ENCODE data around the gene MSANTD3.
"Not testable (repeated sequence)": the region's sequence is repeated elsewhere in the genome, so short reads cannot be mapped to it uniquely, and the experiment has no call there.

MSANTD3 gene, protein sequence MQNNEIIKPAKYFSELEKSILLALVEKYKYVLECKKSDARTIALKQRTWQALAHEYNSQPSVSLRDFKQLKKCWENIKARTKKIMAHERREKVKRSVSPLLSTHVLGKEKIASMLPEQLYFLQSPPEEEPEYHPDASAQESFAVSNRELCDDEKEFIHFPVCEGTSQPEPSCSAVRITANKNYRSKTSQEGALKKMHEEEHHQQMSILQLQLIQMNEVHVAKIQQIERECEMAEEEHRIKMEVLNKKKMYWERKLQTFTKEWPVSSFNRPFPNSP

GRCh38 chr9:100426530-100427365 is at the start of gene MSANTD3:
Gene MSANTD3, plus strand, starts transcription at chr9:100427143. Its CDS starts 14,796 bp downstream, at chr9:100441939.
- DNase-seq (ENCODE audit: low read depth in 3 of 3): peak; percentile 6 to 33 (median 11)

DNA sequence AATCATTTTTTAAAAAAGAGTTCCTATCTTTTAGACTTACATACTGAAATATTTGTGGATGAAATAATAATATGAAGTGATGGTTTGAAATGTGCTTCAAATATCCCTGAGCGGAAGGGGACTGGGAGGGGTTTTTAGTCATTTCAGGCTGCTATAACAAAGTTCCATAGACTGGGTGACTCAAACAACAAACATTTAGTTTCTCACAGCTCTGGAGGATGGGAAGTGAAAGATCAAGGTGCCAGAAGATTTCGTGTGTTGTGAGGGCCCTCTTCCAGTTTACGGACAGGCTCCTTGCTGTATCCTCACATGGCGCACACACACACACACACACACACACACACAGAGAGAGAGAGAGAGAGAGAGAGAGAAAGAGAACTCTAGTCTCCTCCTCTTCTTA is 47.1 kb upstream of the MSANTD3 start:
- no peak for DNase-seq (ENCODE audit: low read depth in 3 of 3)

DNA sequence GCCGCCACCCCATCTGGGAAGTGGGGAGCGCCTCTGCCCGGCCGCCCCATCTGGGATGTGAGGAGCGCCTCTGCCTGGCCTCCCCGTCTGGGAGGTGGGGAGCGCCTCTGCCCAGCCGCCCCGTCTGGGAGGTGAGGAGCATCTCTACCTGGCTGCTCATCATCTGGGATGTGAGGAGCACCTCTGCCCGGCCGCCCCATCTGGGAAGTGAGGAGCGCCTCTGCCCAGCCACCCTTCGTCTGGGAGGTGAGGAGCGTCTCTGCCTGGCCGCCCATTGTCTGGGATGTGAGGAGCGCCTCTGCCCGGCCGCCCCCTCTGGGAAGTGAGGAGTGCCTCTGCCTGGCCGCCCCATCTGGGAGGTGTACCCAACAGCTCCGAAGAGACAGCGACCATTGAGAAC is 34.0 kb upstream of the MSANTD3 start:
- DNase-seq (ENCODE audit: low read depth in 3 of 3): not testable (repeated sequence)

- DNase-seq (ENCODE audit: low read depth in 3 of 3): no peak
Observed at GRCh38 chr9:100394032-100394695, 32.8 kb upstream of the MSANTD3 start.

- DNase-seq (ENCODE audit: low read depth in 3 of 3): no peak
Observed at GRCh38 chr9:100394816-100395215, 32.1 kb upstream of the MSANTD3 start.

GRCh38 chr9:100396769-100397168 is 30.2 kb upstream of the MSANTD3 start:
- DNase-seq (ENCODE audit: low read depth in 3 of 3): no peak

DNA sequence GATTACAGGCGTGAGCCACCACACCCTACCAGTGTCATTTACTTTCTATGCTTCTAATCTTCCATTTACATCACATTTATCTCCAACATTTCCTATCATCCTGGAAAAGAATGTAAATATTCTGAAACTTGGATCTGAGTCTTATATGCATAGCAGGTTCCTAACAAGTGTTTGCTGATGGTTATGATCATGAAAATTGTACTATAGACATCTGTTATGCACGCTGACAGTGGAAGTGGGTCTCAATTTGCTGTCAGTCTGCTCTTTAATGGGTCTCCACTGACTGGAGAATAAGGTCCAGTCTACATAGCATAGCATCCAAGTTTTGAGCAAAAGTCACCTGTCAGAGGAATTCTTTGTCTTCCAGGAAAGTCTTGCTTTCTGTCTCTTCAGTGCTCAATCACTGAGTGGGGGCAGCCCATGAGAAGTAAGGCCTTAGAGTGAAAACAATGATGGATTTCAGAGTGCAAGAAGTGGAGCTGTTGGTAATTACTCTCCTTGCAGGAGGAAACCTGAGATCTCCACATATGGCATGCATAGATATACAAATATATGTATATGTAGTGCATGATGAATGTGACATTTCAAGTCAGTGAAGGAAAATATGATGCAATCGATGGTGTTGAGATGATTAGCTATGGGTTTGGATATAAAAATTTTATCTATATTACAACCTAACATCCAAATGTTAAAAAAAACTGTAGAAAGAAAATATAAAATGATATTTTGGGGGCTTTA is 29.2 kb upstream of the MSANTD3 start:
- no peak for DNase-seq (ENCODE audit: low read depth in 3 of 3)

GRCh38 chr9:100401042-100401441 is 25.9 kb upstream of the MSANTD3 start:
- DNase-seq (ENCODE audit: low read depth in 3 of 3): no peak

DNA sequence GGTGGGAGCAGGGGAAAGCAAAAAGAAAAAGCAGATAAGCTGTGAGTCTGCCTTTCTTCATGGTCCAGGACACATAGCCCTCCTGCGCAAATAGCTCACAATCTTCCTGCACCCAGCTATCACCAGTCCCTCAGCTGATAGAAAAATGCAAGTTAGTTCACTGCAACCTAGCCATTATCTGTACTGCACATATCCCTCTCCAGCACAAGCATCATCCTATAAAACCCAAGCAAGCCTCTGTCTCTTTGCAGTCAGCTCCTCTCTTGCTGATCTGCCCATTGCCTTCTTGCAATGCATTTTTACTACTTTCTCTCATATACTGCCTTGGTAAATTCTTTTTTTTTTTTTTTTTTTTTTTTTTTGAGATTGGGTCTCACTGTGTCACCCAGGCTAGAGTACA is 20.0 kb upstream of the MSANTD3 start:
- DNase-seq (ENCODE audit: low read depth in 3 of 3): no peak

DNA sequence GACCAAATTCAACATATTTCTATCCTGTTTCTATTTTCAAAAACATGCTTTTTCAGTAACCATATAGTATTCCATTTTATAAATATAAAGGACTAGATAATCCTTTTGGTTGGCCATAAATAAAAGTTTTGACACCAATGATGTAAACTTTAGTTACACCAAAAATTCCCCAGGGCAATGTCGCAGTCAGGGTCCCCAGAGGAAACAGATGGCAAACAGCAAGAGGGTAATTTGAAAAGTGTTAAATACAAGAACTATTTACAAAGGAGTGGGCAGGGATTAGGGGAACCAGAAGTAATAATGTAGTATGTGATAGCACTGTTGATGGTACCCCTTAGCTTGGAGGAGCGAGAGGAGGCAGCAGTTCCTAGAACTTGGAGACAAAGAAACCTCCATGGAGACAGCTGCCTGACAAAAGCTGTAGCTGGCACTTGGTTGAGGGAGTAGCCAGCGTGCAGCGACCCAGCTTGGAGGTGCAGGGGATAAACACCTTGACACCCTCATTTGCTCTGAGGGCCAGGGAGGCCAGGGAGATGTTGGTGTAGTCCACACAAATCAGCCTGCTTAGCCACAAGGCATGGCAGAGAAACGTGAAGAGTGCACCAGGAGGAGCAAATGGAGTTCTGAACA is 18.3 kb upstream of the MSANTD3 start:
- DNase-seq (ENCODE audit: low read depth in 3 of 3): no peak

DNA sequence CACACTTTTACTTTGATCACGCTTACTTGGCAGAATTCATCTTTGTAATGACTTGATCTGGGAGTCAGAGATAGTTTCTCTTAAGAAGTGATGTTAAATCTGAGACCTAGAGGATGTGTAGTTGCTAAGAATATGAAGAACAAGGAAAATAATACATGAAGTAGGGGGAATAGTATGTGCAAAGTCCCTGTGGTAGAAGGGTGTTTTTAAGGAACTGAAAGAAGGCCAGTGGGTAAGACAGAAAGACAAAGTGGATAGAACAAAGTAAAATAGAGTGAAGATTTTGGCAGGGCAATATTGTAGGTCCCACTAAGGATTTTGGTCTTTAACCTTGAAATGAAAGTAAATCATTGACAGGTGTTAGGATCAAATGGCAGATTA is 17.8 kb upstream of the MSANTD3 start:
- no peak for DNase-seq (ENCODE audit: low read depth in 3 of 3)

- peak; percentile 70 to 85 (median 81) for DNase-seq (ENCODE audit: low read depth in 3 of 3)
Observed at GRCh38 chr9:100411472-100412283, 15.3 kb upstream of the MSANTD3 start.

GRCh38 chr9:100413839-100414420 is 13.0 kb upstream of the MSANTD3 start:
- DNase-seq (ENCODE audit: low read depth in 3 of 3): no peak

DNA sequence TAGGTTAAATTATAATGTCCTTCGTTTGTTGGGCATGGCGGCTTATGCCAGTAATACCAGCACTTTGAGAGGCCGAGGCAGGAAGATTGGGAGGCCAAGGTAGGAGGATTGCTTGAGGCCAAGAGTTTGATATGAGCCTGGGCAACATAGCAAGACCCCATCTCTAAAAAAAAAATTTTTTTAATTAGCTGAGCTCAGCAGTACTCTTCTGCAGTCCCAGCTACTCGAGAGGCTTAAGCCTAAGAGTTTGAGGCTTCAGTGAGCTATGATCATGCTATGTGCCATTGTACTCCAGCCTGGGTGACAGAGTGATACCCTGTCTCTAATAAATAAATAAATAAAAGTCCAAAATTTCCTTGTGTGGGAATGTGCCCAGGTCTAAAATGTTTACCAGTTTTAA is 9.1 kb upstream of the MSANTD3 start:
- no peak for DNase-seq (ENCODE audit: low read depth in 3 of 3)

GRCh38 chr9:100419166-100419565 is 7.8 kb upstream of the MSANTD3 start:
- no peak for DNase-seq (ENCODE audit: low read depth in 3 of 3)

DNA sequence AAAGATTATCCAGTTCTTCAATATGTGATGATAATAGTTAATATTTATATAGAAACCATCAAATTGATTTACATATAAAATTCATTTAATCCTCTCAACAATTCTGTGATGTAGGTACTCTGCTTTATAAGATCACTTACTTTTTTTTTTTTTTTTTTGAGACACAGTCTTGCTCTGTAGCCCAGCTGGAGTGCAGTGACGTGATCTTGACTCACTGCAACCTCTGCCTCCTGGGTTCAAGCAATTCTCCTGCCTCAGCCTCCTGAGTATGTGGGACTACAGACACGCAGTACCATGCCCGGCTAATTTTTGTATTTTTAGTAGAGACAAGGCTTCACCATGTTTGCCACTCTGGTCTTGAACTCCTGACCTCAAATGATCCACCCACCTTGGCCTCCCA is 5.8 kb upstream of the MSANTD3 start:
- DNase-seq (ENCODE audit: low read depth in 3 of 3): not testable (repeated sequence)

DNA sequence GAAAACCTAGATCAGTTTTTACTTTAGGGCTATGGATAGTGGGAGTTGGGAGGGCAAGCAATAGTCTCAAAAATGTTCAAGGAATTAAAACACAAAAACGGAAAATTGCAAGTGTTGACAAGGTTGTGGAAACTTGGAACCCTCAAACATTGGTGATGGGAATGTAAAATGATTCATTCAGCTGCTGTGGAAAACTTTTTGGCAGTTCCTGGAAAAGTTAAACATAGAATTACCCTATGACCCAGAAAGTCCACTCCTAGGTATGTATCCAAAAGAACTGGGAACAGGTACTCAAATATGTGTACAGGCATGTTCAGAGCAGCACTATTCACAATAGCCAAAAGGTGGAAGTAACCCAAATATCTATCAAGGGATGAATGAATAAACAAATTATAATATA is 1.2 kb upstream of the MSANTD3 start:
- DNase-seq (ENCODE audit: low read depth in 3 of 3): no peak

DNA sequence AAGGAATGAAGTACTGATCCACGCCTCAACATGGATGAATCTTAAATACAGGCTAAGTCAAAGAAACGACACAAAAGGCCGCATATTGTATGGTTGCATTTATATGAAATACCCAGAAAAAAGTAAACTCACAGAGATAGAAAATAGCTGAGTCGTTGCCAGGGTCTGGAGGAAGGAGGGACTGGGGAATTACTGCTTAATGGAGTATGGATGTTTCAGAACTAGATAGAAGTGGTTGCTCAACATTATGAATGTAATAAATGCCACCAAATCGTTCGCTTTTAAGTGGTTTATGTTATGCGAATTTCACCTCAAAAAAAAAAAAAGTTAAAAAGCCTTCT is 784 bp upstream of the MSANTD3 start:
- no peak for DNase-seq (ENCODE audit: low read depth in 3 of 3)

GRCh38 chr9:100427366-100428263 is 672 bp downstream of the MSANTD3 start:
- DNase-seq (ENCODE audit: low read depth in 3 of 3): peak in 2 of 3 donors; percentile 2 to 22
